OCI-LY7 (cell line): ENCODE measurements around the gene UBQLN1.

Source experiments
- CTCF ChIP-seq: fragments of 200-600 bp; sonication (generic); conservative IDR thresholded peaks from 2 replicates; pipeline ENCODE4 v1.5.1; 2014; ENCODE audit warnings: mild to moderate bottlenecking, antibody characterized with exemption, low read length, moderate library complexity, mixed read lengths
- EZH2phosphoT487 ChIP-seq: fragments of 200-600 bp; sonication (generic); IDR thresholded peaks from 2 replicates; pipeline ENCODE4 v1.6.1; 2018; ENCODE audit warnings: low read depth, borderline replicate concordance, mild to moderate bottlenecking, mixed run types, antibody characterized with exemption, low read length, moderate library complexity, mixed read lengths

DNA sequence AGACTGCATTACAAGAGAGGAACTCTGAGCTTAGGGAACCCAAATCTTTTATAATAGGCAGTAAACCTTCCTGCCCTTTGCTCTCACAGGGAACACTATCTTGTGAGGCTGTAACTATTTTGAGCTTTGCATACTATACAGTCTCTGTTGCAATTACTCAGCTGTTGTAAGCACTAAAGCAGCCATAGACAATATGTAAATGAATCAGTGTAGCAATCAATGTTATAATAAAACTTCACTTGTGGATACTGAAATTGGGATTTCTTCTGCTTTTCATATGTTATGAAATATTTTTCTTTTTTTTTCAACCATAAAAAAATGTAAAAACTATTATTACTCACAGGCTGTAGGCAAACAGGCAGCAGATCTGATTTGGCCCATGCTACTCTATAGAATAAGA, 16.7 kb upstream of the UBQLN1 start:
- TF ChIP-seq CTCF (no peak), EZH2phosphoT487 (no peak)
